ENCODE data around the gene VAT1L.

The VAT1L gene

GRCh38 chr16:78024159-78024558 lies 235.8 kb downstream of the VAT1L start:
- Histone ChIP-seq H3K4me3 (no peak overlapping the region), H3K9me3 (no peaks in the 10 kb centered on the region), H3K27me3 (no peaks in the 10 kb centered on the region), H3K36me3 (no peaks in the 10 kb centered on the region), H4K20me1 (no peaks in the 10 kb centered on the region), H3K4me2 (no peak overlapping the region), H3K4me1 (no peaks in the 10 kb centered on the region), H3K27ac (no peak overlapping the region), H3K9ac (no peak overlapping the region)
- TF ChIP-seq Cebpa-rat (IDR thresholded peaks at IDR 0.05) = no peak

DNA sequence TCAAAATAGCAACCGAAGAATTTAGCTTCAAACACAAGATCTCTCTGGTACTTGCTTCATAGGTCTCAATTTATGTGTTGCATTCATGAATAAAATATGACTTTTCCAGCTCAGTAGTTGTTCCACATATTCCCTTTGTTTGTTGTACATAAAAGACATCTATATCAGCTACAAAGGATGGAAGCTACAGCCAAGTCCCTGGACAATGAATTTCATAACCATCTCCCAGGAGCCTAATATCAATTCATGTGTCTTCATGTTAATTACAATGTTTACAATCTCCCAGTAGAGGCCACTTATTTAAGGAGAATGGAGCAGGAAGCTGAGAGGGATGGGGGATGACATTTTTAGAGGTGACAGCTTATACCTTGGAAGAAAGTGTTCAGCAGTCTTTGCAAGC lies 237.3 kb downstream of the VAT1L start:
- H4K20me1 ChIP-seq = no peaks in the 10 kb centered on the region
- H3K36me3 ChIP-seq = no peaks in the 10 kb centered on the region
- no peak for TF ChIP-seq Cebpa-rat (IDR thresholded peaks at IDR 0.05)
- no peaks in the 10 kb centered on the region for H3K9me3 ChIP-seq
- H3K4me3 ChIP-seq = no peak overlapping the region
- no peak overlapping the region for H3K9ac ChIP-seq
- no peak overlapping the region for H3K27ac ChIP-seq
- H3K4me1 ChIP-seq = no peaks in the 10 kb centered on the region
- H3K4me2 ChIP-seq = no peak overlapping the region
- H3K27me3 ChIP-seq = no peaks in the 10 kb centered on the region

DNA sequence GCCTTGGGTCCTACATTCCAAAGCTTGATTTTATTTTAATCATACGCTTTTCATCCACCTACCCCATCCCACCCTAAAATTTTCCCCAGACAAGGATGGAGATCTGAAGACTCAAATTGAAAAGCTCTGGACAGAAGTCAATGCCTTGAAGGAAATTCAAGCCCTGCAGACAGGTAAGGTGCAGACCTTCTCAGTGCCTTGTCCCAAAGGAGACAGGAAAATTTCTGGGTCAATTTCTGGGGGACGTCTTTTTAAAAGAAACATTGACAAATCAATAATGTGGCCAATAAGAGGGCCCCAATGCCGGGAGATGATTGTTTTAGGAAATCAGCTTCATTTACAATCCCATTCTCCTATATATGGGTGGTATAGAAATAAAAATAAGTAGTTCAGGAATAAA lies 239.7 kb downstream of the VAT1L start:
- H3K9me3 ChIP-seq = no peaks in the 10 kb centered on the region
- TF ChIP-seq Cebpa-rat (IDR thresholded peaks at IDR 0.05) = no peak
- no peaks in the 10 kb centered on the region for H3K27me3 ChIP-seq
- no peak overlapping the region for H3K4me3 ChIP-seq
- H3K9ac ChIP-seq = no peak overlapping the region
- no peaks in the 10 kb centered on the region for H4K20me1 ChIP-seq
- no peaks in the 10 kb centered on the region for H3K4me1 ChIP-seq
- no peaks in the 10 kb centered on the region for H3K36me3 ChIP-seq
- no peak overlapping the region for H3K4me2 ChIP-seq
- H3K27ac ChIP-seq = no peak overlapping the region

All from BLaER1 (cell line).